ENCODE results near the gene BCL2L15.

DNA sequence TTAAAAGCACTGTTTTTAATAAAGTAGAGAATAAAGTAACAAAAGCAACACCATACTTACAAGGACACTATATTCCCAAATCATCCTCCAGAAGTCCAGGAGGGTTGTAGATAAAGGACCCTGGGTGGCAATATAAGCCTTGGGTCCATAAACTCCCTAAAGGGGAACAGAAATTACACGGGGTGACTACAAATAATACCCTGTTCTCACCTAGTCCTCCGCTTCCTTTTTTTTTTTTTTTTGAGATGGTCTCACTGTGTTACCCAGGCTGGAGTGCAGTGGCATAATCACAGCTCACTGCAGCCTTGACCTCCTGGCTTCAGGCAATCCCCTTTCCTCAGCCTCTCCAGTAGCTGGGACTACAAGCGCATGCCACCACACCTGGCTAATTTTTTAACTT is 29.0 kb downstream of the BCL2L15 start:
- TF ChIP-seq POLR2AphosphoS5 (IDR thresholded peaks at IDR 0.05; ENCODE audit: low read depth, low read length), result no peak
- no peak for TF ChIP-seq POLR2A (IDR thresholded peaks at IDR 0.05; ENCODE audit: low read depth, low read length)

Data from GM12891 (cell line).